ENCODE results near the gene PHTF1. TPM values are rescaled to one million over a fixed set of nuclear protein-coding genes. Genes with fewer than 3 reads are reported as not detected.

The PHTF1 gene
- total RNA-seq, 1 experiment from 2014 or later: 27.3 TPM

- BruUV-seq (replicated peaks): no TSS peak
- H4K20me1 ChIP-seq (ENCODE audit: low read length): no peaks in the 10 kb centered on the region
- ChIA-PET POLR2A (ENCODE audit: unreplicated experiment) (interaction anchor here (0.6 kb wide), 2 partner anchors 12 to 32 kb away, joined by 3 to 11 read pairs; no protein-coding TSS in a partner anchor), CTCF (interaction anchor here (0.7 kb wide), 1 partner anchor 240 kb away, joined by 3 read pairs; no protein-coding TSS in a partner anchor)
- TF ChIP-seq EZH2 (IDR thresholded peaks at IDR 0.05; ENCODE audit: low read length, unreplicated experiment): no peak
- no peak for TF ChIP-seq EZH2phosphoT487 (IDR thresholded peaks at IDR 0.05; ENCODE audit: borderline replicate concordance, low read length)
- TF ChIP-seq CTCF (conservative IDR thresholded peaks at IDR 0.05; ENCODE audit: low read depth, low read length): no peak
- H3F3A ChIP-seq (ENCODE audit: low read length, unreplicated experiment): no peaks in the 10 kb centered on the region
- DNase-seq: peak; percentile 23
- peak; percentile 79 for ATAC-seq
- no peak overlapping the region for H3K9ac ChIP-seq (ENCODE audit: low read length)
- peak overlapping the region; percentile 51 for H3K4me2 ChIP-seq (ENCODE audit: low read length)
- H3K27me3 ChIP-seq (ENCODE audit: low read length): no peaks in the 10 kb centered on the region
- no peak overlapping the region for H2AFZ ChIP-seq (ENCODE audit: low read length)
- H3K79me2 ChIP-seq (ENCODE audit: low read length): peaks cover 63% of the 10 kb centered on the region
- intact Hi-C loops (cut with micrococcal nuclease): no loop called here
- peaks cover 6% of the 10 kb centered on the region; the same call in 1 of the 2 replicates for H3K36me3 ChIP-seq (ENCODE audit: low read depth, low read length)
- peak overlapping the region; percentile 20; the same call in 1 of the 2 replicates for H3K4me3 ChIP-seq (ENCODE audit: low read length)
- no peaks in the 10 kb centered on the region for H3K9me2 ChIP-seq (replicated peaks; ENCODE audit: low read length)
- peaks cover 22% of the 10 kb centered on the region for H3K4me1 ChIP-seq (ENCODE audit: insufficient read depth, low read length)
- H3K27ac ChIP-seq (ENCODE audit: low read length): peak overlapping the region; percentile 45
- H3K9me3 ChIP-seq (ENCODE audit: low read length): no peaks in the 10 kb centered on the region
Observed at GRCh38 chr1:113792471-113792870, 33.2 kb upstream of the PHTF1 start.

GRCh38 chr1:113788802-113789201 is 29.5 kb upstream of the PHTF1 start:
- Histone ChIP-seq H3K27me3 (ENCODE audit: low read length) (no peaks in the 10 kb centered on the region), H3K9ac (ENCODE audit: low read length) (no peak overlapping the region), H3K4me2 (ENCODE audit: low read length) (no peak overlapping the region), H3K9me2 (replicated peaks; ENCODE audit: low read length) (no peaks in the 10 kb centered on the region), H3K79me2 (ENCODE audit: low read length) (peaks cover 68% of the 10 kb centered on the region), H3K4me3 (ENCODE audit: low read length) (no peak overlapping the region), H3K27ac (ENCODE audit: low read length) (no peak overlapping the region), H4K20me1 (ENCODE audit: low read length) (no peaks in the 10 kb centered on the region), H3F3A (ENCODE audit: low read length, unreplicated experiment) (no peaks in the 10 kb centered on the region), H3K9me3 (ENCODE audit: low read length) (no peaks in the 10 kb centered on the region), H2AFZ (ENCODE audit: low read length) (no peak overlapping the region), H3K36me3 (ENCODE audit: low read depth, low read length) (no peaks in the 10 kb centered on the region), H3K4me1 (ENCODE audit: insufficient read depth, low read length) (peaks cover 29% of the 10 kb centered on the region)
- BruUV-seq (replicated peaks): no TSS peak
- TF ChIP-seq CTCF (conservative IDR thresholded peaks at IDR 0.05; ENCODE audit: low read depth, low read length) (no peak), EZH2phosphoT487 (IDR thresholded peaks at IDR 0.05; ENCODE audit: borderline replicate concordance, low read length) (no peak), EZH2 (IDR thresholded peaks at IDR 0.05; ENCODE audit: low read length, unreplicated experiment) (no peak)
- ChIA-PET POLR2A (ENCODE audit: unreplicated experiment) (interaction anchor here (0.6 kb wide), 2 partner anchors 650 to 658 kb away, joined by 3 to 7 read pairs; no protein-coding TSS in a partner anchor), CTCF (no interaction called here)
- intact Hi-C loops (cut with micrococcal nuclease): no loop called here
- DNase-seq (no peak), ATAC-seq (no peak)

- TF ChIP-seq EZH2phosphoT487 (IDR thresholded peaks at IDR 0.05; ENCODE audit: borderline replicate concordance, low read length) (no peak), CTCF (conservative IDR thresholded peaks at IDR 0.05; ENCODE audit: low read depth, low read length) (no peak), EZH2 (IDR thresholded peaks at IDR 0.05; ENCODE audit: low read length, unreplicated experiment) (no peak)
- Histone ChIP-seq H3K9me2 (replicated peaks; ENCODE audit: low read length) (no peaks in the 10 kb centered on the region), H3F3A (ENCODE audit: low read length, unreplicated experiment) (no peaks in the 10 kb centered on the region), H3K9me3 (ENCODE audit: low read length) (no peaks in the 10 kb centered on the region), H4K20me1 (ENCODE audit: low read length) (no peaks in the 10 kb centered on the region), H3K4me1 (ENCODE audit: insufficient read depth, low read length) (peaks cover 18% of the 10 kb centered on the region), H3K4me2 (ENCODE audit: low read length) (no peak overlapping the region), H3K9ac (ENCODE audit: low read length) (no peak overlapping the region), H2AFZ (ENCODE audit: low read length) (no peak overlapping the region), H3K36me3 (ENCODE audit: low read depth, low read length) (no peaks in the 10 kb centered on the region), H3K27me3 (ENCODE audit: low read length) (no peaks in the 10 kb centered on the region), H3K4me3 (ENCODE audit: low read length) (no peak overlapping the region), H3K79me2 (ENCODE audit: low read length) (peaks cover 79% of the 10 kb centered on the region), H3K27ac (ENCODE audit: low read length) (no peak overlapping the region)
- DNase-seq (no peak), ATAC-seq (no peak)
- CTCF ChIA-PET: no interaction called here
- intact Hi-C loops (cut with micrococcal nuclease): no loop called here
- BruUV-seq (replicated peaks): no TSS peak
- POLR2A ChIA-PET (ENCODE audit: unreplicated experiment): no interaction called here
Observed at GRCh38 chr1:113787663-113788062, 28.4 kb upstream of the PHTF1 start.

Data from PC-3 (cell line).